Measurements from ENCODE around the gene FBXO2. TPM values are rescaled to one million over a fixed set of nuclear protein-coding genes. Genes with fewer than 3 reads are reported as not detected.

Gene FBXO2
- polyA plus RNA-seq, 1 donor (not counting 4 experiments of a cell fraction or from before 2014, with no cell fraction given), result 42.2 TPM

DNA sequence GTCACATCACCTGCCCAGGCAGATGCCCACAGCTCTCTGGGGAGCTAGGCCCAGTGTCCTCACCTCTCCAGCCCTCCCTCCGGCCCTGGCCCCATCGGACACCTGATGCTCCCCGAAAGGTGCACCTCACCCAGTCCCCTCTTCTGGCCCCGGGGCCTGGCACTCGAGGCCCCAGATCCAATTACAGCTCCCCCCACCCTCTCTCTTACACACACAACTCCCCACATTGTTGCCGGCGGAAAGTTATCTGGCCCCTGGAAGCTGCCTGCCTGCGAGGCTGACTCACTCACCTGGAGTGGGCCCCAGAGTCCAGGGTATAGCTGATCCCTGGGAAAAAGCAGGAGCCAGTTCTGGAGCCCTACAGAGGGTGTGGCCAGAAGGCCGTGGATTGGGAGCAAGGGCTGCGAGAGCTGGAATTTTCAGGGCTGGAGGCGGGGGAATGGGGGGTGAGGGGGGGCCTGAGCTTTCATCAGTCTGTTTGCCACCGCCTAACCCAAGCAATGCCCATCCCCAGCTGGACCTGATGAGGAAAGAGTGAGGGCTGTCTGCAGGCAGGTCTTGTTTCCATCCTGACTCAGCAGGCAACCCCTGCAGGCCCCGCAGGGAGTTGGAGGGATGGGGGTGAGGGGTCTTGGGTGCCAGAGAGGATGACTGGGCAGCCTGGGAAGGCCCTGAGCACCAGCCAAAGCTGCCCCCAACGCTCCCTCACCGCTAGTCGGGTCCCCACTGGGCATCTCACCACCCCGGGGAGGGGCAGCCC lies 948 bp downstream of the FBXO2 start:
- DNase-seq (ENCODE audit: low read depth, low spot score) (no peak), FAIRE-seq (peak; percentile 52)
- Histone ChIP-seq H3K4me1 (ENCODE audit: control insufficient read depth, extremely low read depth, insufficient read depth, low read length) (peaks cover 26% of the 10 kb centered on the region), H2AFZ (ENCODE audit: control insufficient read depth, low read length) (peak overlapping the region; percentile 62), H3K27ac (ENCODE audit: control insufficient read depth, insufficient read depth, low read length) (no peak overlapping the region), H3K9me3 (ENCODE audit: control insufficient read depth, low read depth, low read length) (no peaks in the 10 kb centered on the region), H3K4me2 (ENCODE audit: control insufficient read depth, extremely low read depth, insufficient read depth, low read depth, low read length) (peak overlapping the region; percentile 87), H3K4me3 (ENCODE audit: control insufficient read depth in 2 of 3, extremely low read depth in 1 of 3, insufficient read depth in 2 of 3, low read depth in 1 of 3, low read length in 3 of 3) (peak overlapping the region; percentile 71 to 75 (median 72)), H4K20me1 (ENCODE audit: control insufficient read depth, extremely low read depth, insufficient read depth, low read length) (no peaks in the 10 kb centered on the region), H3K9ac (ENCODE audit: control insufficient read depth, extremely low read depth, insufficient read depth, low read length) (peak overlapping the region; percentile 71), H3K27me3 (ENCODE audit: control insufficient read depth, extremely low read depth, insufficient read depth, low read length) (no peaks in the 10 kb centered on the region), H3K79me2 (ENCODE audit: control insufficient read depth, insufficient read depth, low read length) (peaks cover 7% of the 10 kb centered on the region), H3K36me3 (ENCODE audit: control insufficient read depth in 2 of 2, extremely low read depth in 1 of 2, insufficient read depth in 2 of 2, low read length in 2 of 2) (peaks cover 3 to 13% of the 10 kb centered on the region in 2 experiments), H3K9me1 (ENCODE audit: control insufficient read depth, extremely low read depth, insufficient read depth, low read length) (no peaks in the 10 kb centered on the region)
- TF ChIP-seq, protein P1, sequence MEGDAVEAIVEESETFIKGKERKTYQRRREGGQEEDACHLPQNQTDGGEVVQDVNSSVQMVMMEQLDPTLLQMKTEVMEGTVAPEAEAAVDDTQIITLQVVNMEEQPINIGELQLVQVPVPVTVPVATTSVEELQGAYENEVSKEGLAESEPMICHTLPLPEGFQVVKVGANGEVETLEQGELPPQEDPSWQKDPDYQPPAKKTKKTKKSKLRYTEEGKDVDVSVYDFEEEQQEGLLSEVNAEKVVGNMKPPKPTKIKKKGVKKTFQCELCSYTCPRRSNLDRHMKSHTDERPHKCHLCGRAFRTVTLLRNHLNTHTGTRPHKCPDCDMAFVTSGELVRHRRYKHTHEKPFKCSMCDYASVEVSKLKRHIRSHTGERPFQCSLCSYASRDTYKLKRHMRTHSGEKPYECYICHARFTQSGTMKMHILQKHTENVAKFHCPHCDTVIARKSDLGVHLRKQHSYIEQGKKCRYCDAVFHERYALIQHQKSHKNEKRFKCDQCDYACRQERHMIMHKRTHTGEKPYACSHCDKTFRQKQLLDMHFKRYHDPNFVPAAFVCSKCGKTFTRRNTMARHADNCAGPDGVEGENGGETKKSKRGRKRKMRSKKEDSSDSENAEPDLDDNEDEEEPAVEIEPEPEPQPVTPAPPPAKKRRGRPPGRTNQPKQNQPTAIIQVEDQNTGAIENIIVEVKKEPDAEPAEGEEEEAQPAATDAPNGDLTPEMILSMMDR (optimal IDR thresholded peaks at IDR 0.05 in 1 of 3, IDR thresholded peaks at IDR 0.05 in 1 of 3, conservative IDR thresholded peaks at IDR 0.05 in 1 of 3; ENCODE audit: extremely low read depth in 1 of 3, insufficient read depth in 2 of 3, low read length in 3 of 3), result peak in 1 of 3 experiments; percentile 18
- no peak for TF ChIP-seq EZH2 (IDR thresholded peaks at IDR 0.05; ENCODE audit: low read length)
- dilution Hi-C loops (cut with MboI; ENCODE audit: extremely low pct_ligation_motif_present, low sequenced_read_pairs), result no loop called here

DNA sequence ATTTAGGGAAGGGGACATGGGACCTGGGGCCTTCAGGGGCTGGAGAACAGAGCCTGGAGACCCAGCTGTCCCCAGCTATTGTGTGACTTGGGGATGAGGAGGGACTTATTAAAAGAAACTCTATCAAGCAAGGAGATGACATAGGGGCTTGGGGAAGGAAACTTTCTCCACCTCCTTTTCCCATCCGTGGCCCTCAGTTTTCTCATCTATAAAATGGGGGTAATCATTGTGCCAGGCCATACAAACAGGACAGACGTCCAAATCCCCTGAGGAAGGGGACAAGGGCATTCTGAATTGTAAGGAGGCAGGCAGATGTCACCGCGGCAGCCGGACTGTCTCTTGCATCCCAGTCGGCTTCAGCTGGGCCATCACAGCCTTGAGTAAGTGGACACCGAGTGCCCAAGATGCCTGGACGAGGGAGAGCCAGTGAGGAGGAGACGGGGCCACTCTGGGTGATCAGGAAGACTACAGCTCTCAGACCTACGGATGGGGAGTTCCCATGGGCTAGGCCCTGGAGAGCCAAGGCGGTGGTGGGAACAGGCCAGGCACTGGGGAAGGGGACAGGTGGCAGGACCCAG lies 1.9 kb downstream of the FBXO2 start:
- Histone ChIP-seq H3K27ac (ENCODE audit: control insufficient read depth, insufficient read depth, low read length) (no peak overlapping the region), H3K4me3 (ENCODE audit: control insufficient read depth in 2 of 3, extremely low read depth in 1 of 3, insufficient read depth in 2 of 3, low read depth in 1 of 3, low read length in 3 of 3) (peak overlapping the region in 1 of 3 experiments; percentile 72), H3K4me2 (ENCODE audit: control insufficient read depth, extremely low read depth, insufficient read depth, low read depth, low read length) (peak overlapping the region; percentile 87), H3K4me1 (ENCODE audit: control insufficient read depth, extremely low read depth, insufficient read depth, low read length) (peaks cover 26% of the 10 kb centered on the region), H3K9ac (ENCODE audit: control insufficient read depth, extremely low read depth, insufficient read depth, low read length) (no peak overlapping the region), H3K9me1 (ENCODE audit: control insufficient read depth, extremely low read depth, insufficient read depth, low read length) (no peaks in the 10 kb centered on the region), H3K79me2 (ENCODE audit: control insufficient read depth, insufficient read depth, low read length) (peaks cover 7% of the 10 kb centered on the region), H4K20me1 (ENCODE audit: control insufficient read depth, extremely low read depth, insufficient read depth, low read length) (no peaks in the 10 kb centered on the region), H3K36me3 (ENCODE audit: control insufficient read depth in 2 of 2, extremely low read depth in 1 of 2, insufficient read depth in 2 of 2, low read length in 2 of 2) (peaks cover 1 to 8% of the 10 kb centered on the region in 2 experiments), H3K9me3 (ENCODE audit: control insufficient read depth, low read depth, low read length) (no peaks in the 10 kb centered on the region), H2AFZ (ENCODE audit: control insufficient read depth, low read length) (no peak overlapping the region), H3K27me3 (ENCODE audit: control insufficient read depth, extremely low read depth, insufficient read depth, low read length) (no peaks in the 10 kb centered on the region)
- dilution Hi-C loops (cut with MboI; ENCODE audit: extremely low pct_ligation_motif_present, low sequenced_read_pairs), result no loop called here
- no peak for FAIRE-seq
- no peak for DNase-seq (ENCODE audit: low read depth, low spot score)
- TF ChIP-seq, protein P1 (optimal IDR thresholded peaks at IDR 0.05 in 1 of 3, IDR thresholded peaks at IDR 0.05 in 1 of 3, conservative IDR thresholded peaks at IDR 0.05 in 1 of 3; ENCODE audit: extremely low read depth in 1 of 3, insufficient read depth in 2 of 3, low read length in 3 of 3), result no peak
- no peak for TF ChIP-seq EZH2 (IDR thresholded peaks at IDR 0.05; ENCODE audit: low read length)

Data from keratinocyte (primary cell).